ENCODE data around the gene WDR35.
"Not testable (repeated sequence)": the region's sequence is repeated elsewhere in the genome, so short reads cannot be mapped to it uniquely, and the experiment has no call there.

WDR35 gene

DNA sequence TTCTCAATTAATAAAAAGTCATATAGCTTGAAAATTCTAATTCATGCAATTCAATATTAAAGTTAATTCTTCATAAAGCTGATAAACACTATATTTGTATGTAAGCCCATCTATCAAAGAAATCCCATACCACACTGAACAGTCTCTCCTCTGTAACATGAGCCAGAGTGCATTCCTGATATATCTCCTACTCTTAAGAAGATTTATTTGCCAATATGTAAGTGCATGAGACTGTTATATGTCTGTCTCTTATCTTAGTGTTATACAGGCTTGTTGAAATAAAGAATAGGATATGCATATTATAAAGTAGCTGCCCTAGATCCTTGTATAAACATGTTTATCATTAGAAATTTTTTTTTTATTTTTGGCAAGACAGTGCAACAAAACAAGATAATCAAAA, 47.7 kb downstream of the WDR35 start:
- no peak for DNase-seq (ENCODE audit: low read depth, low spot score)

DNA sequence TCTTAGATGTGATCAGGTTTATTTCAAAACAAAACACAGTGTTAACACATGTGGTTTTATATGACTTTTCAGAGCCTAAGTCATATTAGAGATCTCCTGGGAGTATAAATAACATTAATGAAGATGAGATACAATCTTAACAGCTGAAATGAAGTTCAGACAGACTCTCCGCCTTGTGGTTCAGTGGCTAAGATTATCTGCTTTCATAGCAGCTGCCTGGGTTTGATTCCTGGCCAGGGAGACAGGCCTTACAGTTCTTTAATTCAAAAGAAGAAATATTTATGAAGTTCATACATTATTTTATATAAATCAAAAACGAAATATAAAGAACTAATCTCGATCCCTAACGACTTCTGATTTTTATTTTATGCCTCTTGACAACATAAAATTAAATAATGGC, 52.9 kb downstream of the WDR35 start:
- DNase-seq (ENCODE audit: low read depth, low spot score), result no peak

DNA sequence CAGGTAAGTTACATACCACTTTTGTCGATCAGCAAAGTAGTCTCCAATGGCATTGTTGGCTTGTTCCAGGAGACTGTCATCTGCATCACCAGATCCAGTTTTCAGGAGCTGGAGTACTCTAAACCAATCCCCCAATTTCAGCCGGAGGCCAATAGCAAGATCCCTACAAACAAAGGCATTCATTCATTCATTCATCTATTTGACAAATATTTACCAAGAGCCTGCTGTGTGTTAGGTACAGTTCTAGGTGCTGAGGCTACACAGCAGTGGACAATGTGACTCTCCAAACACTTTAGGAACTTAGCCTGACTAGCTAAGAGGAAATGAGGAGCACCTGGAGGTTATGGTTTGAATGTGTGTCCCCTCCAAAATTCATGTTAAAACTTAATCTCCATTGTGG, 53.7 kb downstream of the WDR35 start:
- no peak for DNase-seq (ENCODE audit: low read depth, low spot score)

DNA sequence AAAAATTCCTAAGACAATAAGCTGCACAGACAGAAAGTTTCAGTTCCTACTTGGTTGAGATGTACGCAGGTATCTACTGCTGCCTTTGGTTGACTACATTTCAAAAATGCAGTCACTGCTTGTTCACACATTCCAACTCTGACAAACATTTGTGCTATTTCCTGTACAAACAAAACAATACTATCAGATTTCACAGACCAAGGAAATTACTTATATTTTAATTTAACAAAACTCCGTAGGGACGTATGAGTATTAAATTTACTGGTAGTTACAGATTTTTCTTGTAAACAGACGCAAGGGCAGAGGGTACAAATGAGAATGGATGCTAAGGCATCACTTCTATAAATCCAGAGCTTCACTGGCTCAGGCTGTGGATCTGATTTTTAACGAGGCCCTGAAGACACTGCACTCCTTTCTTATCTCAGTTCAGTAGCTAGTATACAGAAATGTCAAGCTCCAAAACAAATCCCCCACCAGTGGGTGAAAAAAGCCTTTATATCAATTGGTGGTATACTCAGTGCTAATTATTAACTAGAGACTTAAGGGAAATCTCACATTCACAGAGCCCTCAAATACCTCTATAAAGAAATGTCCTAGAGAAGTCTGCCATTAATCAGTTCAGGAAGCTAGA, 56.4 kb downstream of the WDR35 start:
- no peak for DNase-seq (ENCODE audit: low read depth, low spot score)

DNA sequence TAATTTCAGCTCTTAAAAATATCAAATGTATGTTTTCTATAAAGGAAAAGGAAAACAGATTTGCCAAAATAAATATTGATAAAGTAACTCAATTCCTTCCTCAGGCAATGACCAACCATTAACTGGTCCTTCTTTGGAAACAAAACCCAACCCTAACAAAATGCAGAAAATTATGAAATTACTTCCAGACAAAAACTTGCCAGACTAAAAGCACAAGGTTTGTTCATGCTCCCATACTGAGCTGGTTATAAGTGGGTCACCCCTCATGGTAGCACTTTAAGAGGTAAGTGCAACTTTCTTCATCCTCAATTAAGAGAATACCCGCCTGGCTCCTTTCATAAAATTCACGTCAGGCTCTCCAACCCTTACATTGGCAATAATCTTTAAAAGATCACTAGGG, 57.0 kb downstream of the WDR35 start:
- peak; percentile 8 for DNase-seq (ENCODE audit: low read depth, low spot score)

DNA sequence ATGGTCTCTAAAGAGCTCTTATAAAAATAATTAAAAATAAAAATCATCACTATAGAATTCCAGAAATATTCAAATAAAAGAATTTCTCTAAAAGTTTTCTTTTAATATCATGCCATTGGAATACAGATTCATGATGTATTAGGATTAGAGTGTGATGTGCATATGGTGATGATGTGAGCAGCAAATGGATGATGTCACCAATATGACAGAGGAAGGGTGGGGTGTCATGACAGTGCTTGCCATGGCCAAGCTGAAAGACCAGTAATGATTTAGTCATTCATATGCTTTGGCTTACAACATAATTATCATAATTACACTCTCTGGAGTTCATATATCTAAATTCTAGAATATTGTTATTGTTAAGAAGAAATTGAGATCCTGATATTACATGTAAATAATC, 60.7 kb downstream of the WDR35 start:
- DNase-seq (ENCODE audit: low read depth, low spot score), result no peak

DNA sequence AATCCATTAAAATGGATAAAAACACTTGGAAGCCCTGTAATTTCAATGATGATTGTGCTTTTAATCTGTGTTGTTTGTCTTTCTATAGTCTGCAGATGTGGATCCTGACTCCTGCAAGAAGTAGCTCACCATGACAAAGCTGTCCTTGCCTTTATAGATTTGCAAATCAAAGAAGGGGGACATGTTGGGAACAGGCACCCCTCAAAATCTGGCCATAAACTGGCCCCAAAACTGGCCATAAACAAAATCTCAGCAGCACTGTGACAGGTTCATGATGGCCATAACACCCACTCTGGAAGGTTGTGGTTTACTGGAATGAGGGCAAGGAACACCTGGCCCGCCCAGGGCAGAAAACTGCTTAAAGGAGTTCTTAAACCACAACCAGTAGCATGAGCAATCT, 62.1 kb downstream of the WDR35 start:
- not testable (repeated sequence) for DNase-seq (ENCODE audit: low read depth, low spot score)

DNA sequence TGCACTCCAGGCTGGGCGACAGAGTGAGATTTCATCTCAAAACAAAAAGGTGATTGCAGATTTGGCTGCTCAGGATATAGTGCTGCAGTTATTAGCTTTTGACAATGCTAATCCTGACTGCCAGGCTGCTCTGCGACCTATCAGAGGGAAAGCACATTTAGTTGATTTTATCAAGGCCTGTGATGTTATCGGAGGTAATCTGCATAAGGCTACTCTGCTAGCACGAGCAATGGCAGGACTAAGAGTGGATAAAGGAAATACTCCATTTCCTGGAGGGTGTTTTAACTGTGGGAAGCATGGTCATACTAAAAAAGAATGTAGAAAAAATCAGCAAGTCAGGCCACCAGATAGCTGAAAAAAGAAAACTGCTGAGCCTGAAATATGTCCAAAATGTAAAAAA, 65.4 kb downstream of the WDR35 start:
- not testable (repeated sequence) for DNase-seq (ENCODE audit: low read depth, low spot score)

DNA sequence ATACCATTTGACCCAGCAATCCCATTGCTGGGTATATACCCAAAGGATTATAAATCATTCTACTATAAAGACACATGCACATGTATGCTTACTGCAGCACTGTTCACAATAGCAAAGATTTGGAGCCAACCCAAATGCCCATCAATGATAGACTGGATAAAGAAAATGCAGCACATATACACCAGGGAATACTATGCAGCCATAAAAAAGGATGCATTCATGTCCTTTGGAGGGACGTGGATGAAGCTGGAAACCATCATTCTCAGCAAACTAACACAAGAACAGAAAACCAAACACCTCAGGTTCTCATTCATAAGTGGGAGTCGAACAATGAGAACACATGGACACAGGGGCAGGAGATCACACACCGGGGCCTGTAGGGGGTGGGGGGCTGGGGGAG, 67.7 kb downstream of the WDR35 start:
- not testable (repeated sequence) for DNase-seq (ENCODE audit: low read depth, low spot score)

DNA sequence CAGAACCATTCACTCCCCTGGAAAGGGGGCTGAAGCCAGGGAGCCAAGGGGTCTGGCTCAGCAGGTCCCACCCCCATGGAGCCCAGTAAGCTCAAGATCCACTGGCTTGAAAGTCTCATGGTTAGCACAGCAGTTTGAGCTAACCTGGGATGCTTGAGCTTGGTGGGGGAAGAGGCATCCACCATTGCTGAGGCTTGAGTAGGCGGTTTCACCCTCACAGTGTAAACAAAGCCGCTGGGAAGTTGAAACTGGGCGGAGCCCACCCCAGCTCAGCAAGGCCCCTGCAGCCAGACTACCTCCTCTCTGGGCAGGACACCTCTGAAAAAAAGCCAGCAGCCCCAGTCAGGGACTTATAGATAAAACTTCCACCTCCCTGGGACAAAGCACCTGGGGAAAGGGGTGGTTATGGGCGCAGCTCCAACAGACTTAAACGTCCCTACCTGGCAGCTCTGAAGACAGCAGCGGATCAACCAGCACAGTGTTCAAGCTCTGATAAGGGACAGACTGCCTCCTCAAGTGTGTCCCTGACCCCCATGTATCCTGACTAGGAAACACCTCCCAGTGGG, 73.4 kb downstream of the WDR35 start:
- DNase-seq (ENCODE audit: low read depth, low spot score), result no peak

DNA sequence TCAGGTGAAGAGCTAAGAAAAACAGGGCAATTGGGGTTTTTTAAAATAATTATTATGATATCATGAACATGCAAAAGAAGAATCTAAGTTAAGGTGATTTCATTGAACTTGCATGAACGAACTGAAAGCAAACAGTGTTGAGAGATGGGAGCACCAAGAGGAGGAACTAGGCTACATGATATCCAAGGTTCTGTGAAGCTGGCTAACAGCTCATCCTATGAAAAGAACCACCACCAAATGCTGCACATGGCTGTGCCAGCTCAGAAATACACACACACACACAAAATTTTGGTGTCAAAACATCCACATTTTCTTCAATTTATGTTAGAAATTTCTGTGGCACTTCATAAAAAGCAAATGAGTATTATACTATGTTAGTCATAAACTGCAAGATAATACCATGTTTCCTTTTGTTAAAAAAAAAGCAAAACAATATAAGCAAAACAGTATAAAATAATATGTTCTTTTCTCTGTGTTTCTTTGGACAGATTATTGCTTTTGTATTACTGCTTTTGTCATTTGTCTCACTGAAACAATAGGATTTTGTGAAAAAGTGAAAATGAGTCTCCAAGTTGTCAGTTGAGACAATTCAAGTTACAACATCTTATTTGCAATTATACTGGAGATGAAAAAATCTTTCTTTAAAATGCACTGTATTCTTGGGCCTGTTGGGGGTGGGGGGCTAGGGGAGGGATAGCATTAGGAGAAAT, 75.5 kb downstream of the WDR35 start:
- no peak for DNase-seq (ENCODE audit: low read depth, low spot score)

DNA sequence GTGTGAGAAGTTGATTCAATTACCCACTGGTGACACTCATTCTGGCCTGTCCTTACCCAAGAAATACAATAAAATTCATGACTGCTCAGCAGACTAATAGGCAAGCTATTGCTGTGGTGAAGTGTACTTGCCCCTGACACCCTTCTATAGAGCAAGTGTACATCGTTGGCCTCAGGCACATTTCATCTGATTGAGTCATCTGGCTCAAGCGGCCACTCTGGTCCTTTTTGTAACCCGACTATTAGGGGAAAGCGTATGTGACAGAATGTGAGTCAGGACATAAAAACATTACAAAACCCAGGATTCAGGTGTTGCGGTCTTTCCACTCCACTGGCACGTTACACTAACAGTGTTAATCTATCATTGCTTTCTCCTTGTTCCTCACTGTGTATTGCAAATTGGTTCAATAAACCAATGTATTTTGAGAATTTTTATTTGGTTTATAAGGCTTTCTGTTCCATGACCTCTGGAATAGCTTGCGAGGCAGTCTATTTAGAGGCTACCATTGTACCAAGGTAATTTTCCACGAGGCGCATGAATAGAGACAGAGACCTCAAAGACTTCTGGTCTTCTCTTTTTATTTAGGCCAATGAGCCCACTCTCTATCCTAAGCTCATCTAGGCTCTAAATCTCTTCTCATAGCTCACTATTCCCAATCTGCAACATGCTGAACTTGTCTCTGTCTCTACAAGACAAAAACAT, 77.9 kb downstream of the WDR35 start:
- no peak for DNase-seq (ENCODE audit: low read depth, low spot score)

DNA sequence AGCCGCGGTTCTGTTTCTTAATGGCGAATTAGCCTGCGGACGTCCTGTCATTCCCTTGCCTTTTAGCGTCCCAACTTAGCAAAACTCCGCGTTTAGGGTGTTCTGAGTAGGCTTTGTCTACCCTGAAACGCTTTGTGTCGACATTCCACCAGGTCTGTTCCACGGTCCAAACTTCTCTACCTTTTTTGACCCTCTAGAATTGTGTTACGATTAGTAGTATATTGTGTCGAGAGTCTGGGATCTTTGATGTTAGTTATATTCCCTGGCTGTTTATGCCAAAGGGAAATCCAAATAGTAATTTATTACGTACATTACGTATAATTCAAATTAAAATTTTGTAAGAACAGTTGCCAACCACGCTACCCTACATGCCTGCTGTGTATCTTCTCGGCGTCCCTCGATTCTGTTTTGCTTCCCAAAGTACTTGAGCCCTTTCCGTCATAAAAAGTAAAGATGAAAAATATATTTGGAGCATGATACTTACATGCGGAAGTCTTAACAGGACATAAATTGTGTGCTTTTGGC, 87.6 kb downstream of the WDR35 start:
- DNase-seq (ENCODE audit: low read depth, low spot score), result no peak

DNA sequence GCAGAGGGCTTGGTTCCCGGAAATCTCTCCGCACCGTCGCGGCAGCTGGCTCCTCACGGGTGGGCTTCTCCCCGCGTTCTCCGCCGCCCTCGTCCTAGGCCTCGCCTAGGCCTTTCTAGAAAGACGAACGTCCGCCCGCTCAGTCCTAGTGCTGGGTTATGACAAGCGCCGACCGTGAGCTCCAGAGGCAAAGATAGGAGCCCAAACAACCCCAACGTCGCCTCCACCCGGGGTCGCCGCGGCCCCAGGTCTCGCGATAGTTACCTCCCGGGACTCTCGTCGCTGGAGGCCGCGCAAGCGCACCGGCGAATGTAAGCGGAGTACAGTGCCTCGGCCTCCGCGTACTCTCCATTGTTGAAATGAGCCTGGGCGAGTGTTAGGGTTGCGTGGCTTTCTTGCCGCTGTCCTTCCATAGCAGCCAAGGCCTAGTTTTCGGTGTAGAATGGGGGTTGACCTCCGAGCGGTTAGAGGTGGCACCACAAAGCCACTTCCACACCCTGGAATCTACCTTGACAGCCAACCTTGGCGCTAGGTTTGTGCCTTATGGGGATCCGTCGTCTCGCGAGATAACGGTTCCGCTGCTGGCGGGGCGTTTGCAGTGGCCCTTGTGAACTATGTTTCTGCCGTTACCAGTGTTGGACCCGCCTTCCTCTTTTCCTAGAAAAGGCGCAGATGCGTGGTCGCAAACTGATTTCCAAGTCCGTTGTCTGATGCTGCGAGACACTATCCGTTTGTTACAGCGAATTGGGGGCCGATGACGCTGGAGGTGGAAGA, 88.3 kb downstream of the WDR35 start, which contains the start of gene TTC32:
Gene TTC32, minus strand, starts transcription at position 542 of the 774 bp plus-strand sequence. Its CDS starts 129 bp downstream, at position 413.
- peak; percentile 92 for DNase-seq (ENCODE audit: low read depth, low spot score)

DNA sequence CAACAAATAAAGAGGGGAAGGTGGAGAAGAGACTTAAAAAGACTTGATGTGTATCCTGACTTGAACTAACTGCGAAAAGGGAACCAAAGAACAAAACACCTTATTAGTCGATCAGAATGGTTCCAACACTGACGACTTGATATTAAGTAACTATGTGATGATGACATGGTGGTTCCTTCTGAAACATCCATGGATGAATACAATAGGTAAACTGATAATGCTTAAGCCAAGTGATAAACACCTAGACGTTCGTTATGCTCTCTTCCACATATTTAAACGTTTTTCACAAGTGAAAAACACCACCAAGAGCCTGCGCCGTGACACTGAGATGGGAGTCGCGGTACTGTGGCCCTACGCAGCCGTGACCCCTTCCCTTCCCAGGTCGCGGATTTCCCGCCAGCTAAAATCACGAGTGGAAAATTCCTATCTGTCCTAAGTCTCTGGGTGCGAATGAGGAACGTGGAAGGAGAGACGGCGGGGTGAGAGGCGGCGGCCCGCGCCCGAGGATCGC, 88.9 kb downstream of the WDR35 start:
- no peak for DNase-seq (ENCODE audit: low read depth, low spot score)

DNA sequence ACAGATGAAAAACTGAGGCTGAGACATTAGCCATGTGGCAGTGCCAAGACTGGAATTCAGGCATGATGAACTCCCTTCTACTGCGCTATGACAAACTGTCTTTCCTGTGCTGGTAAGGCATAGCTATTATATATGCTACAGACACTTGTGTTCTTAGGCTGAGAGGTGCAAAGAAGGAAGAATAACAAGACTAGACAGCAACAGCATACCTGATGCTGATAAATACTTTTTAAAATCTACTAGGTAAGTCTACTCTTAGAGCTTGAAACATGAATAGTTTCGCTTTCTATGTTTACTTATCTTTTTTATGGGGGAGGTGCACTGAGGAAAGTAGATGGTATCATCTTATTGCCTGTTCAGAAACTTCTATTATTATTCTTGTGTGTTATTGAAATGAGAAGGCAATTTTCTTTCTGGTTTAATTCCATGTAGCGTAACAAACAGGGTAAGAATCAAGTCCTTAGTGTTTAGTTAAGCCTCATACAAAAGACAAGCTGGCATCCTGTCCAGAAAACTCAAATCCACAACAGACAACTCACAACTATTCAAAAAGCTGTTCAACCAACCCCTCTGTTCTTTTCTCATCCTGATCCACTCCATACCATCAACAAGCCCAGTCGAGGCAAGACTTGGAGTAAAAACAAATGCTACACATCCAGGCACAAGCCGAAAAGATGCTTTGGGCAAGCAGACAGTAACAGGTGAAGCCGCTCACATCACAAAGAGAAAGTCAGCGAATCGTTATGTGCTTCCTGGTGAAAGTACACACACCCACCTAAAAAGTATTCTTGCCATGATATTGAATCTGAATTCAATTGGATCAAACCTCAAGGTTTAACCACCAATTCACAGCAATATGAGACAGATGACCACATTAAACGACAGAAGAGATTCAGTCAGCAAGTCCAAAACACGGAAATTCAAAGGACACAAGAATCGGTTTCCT, 89.6 kb downstream of the WDR35 start:
- no peak for DNase-seq (ENCODE audit: low read depth, low spot score)

DNA sequence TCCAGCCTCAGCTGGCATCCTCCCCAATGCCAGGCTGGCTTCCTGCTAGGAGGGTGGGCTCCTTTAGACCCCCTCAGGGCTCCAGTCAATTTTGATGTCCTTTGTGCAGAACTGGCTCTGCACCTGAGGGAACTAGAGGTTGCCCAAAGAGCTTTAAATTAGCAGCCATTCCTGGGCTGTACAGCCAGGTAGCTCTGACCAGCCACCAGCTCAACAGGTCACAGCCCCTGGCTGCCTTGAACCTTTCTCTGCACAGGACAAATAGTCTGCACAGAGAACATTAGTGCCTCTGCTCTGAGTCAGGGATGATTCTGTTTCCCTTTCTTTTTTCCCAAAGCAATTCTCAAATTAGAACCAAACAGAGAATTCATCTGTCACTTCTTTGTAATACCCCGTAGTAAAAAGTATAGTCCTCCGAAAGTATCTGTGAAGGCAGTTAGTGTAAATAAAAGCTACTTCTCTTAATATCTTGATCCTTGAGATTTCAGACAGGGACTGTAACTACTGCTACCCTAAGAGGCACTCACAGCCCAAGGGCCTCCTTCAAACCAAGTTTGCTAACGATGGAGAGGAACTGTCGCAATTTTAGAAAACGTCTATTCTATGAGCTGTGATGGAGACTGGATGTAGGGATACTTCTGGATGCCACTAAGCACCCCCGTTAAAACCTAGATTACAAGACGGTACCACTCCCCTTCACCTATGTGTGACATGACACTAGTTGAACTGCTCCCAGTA, 91.1 kb downstream of the WDR35 start:
- no peak for DNase-seq (ENCODE audit: low read depth, low spot score)

DNA sequence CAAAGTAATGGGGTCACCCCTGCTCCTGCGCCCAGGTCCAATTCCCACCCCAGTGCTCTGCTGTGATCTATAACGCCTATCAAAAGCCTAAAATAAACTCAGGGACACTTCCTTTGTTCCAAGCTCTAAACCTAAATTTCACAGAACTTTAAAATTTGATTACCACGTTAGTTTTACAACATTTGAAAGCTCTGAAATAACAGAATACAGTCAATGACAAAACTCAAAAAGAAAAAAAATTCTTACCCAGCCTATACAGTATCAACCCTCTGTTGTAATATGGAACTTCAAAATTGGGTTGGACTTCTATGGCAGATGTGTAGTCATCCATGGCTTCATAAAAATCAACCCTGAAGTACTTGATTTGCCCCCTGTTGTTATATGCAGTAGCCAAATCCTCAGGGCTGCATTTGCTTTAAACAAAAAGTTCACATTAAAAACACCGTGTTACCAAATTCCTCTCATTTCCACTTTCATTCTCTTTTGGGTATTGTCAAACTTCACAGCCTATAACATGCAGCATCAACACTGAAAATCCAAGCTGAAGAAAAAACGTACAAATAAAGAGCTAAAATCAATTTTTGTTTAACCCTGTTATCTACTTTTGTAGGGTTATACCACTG, 92.2 kb downstream of the WDR35 start:
- no peak for DNase-seq (ENCODE audit: low read depth, low spot score)

DNA sequence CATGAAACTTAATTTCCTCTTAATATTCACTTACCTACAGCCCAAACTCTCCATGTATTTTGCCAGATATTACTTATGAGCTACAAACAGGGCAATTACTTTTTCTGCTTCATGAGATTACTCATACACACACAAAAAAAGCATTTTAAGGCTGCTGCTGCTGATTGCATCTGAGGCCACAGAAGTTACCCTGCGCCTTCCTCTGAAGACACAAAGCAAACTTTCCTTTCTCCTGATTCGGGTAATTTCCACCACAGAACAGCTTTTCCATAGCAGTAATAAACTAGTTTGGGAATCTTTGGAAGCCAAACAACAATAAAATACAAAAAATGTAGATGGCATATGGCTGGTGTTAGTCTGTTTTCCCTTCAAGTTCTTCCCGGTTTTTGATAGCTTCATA, 94.4 kb downstream of the WDR35 start:
- DNase-seq (ENCODE audit: low read depth, low spot score), result no peak
